Endothelial cell of umbilical vein (primary cell): ENCODE results near the gene C17orf113. TPM values are rescaled to one million over a fixed set of nuclear protein-coding genes. Genes with fewer than 3 reads are reported as not detected.

ENCODE experiments used
- BruUV-seq: library from RNA; stranded (reverse); fragments of 400-500 nt; replicated peaks from 2 replicates; lab custom pipeline; 2021; lab: Mats Ljungman, UMichigan
- CTCF ChIA-PET: fragments of 300-600, 350-600 bp; sonication (Branson Sonifier 250); formaldehyde crosslinking; loops from one replicate; lab custom pipeline; 2021; ENCODE audit warnings: antibody characterized with exemption, inconsistent platforms; lab: Charles Lee
- POLR2A ChIA-PET: fragments of 300-600, 350-600 bp; sonication (Branson Sonifier 250); formaldehyde crosslinking; loops from one replicate; lab custom pipeline; 2021; ENCODE audit warnings: antibody characterized with exemption, inconsistent platforms; lab: Charles Lee
- DNase-seq: peaks from one replicate; pipeline ENCODE4 v3.0.0-alpha.2; 2011; ENCODE audit warnings: low read depth, low spot score
- FAIRE-seq: peaks from 2 replicates; lab custom pipeline; 2011; peaks lifted over from hg19 to GRCh38; lab: Jason Lieb, UNC
- H2AFZ ChIP-seq: 2 replicates; pipeline ENCODE4 v1.6.0; 2012; ENCODE audit warnings: low read depth, low read length, control low read depth, inconsistent platforms
- H3K27ac ChIP-seq: 2 replicates; pipeline ENCODE4 v1.5.1; 2011; ENCODE audit warnings: low read depth, mild to moderate bottlenecking, control low read depth, low read length, moderate library complexity; ENCODE audit not compliant: insufficient read depth
- H3K27me3 ChIP-seq, 2 experiments: 2 replicates each; pipeline versions ENCODE4 v1.6.0 to v1.6.1; 2011; ENCODE audit warnings: low read length in 2 of 2, mixed read lengths in 1 of 2; ENCODE audit not compliant: control insufficient read depth in 2 of 2, insufficient read depth in 2 of 2
- H3K36me3 ChIP-seq, 2 experiments: 2 replicates in 1 of 2; 3 replicates in 1 of 2; pipeline ENCODE4 v1.5.1; 2011; ENCODE audit warnings: low read length in 2 of 2, mild to moderate bottlenecking in 1 of 2, moderate library complexity in 1 of 2; ENCODE audit not compliant: control insufficient read depth in 2 of 2, insufficient read depth in 2 of 2; ENCODE audit errors: extremely low read depth in 1 of 2
- H3K4me1 ChIP-seq: 3 replicates; pipeline ENCODE4 v1.5.1; 2011; ENCODE audit warnings: mild to moderate bottlenecking, low read length; ENCODE audit not compliant: control insufficient read depth, insufficient read depth; ENCODE audit errors: extremely low read depth
- H3K4me2 ChIP-seq: 2 replicates; pipeline ENCODE4 v1.6.1; 2011; ENCODE audit warnings: low read length, control low read depth, mixed read lengths; ENCODE audit not compliant: insufficient read depth
- H3K4me3 ChIP-seq, 3 experiments: fragments of 200-600 bp in 1 of 3; sonication (generic), shearing (Covaris generic) in 1 of 3; replicated peaks in 1 of 3; 2 replicates each; pipeline ENCODE4 v1.5.1; 2011 to 2016; ENCODE audit warnings: control low read depth in 3 of 3, low read length in 3 of 3, mild to moderate bottlenecking in 2 of 3, inconsistent platforms in 1 of 3, low read depth in 1 of 3, moderate library complexity in 1 of 3; ENCODE audit not compliant: insufficient read depth in 1 of 3
- H3K79me2 ChIP-seq: 2 replicates; pipeline ENCODE4 v1.6.0; 2012; ENCODE audit warnings: low read length, inconsistent platforms; ENCODE audit not compliant: control insufficient read depth, insufficient read depth
- H3K9ac ChIP-seq: replicated peaks from 2 replicates; pipeline ENCODE3; 2011; ENCODE audit warnings: low read length, control low read depth; ENCODE audit not compliant: insufficient read depth; ENCODE audit errors: extremely low read depth
- H3K9me1 ChIP-seq: replicated peaks from 3 replicates; pipeline ENCODE4 v1.6.0; 2011; ENCODE audit warnings: mild to moderate bottlenecking, low read length; ENCODE audit not compliant: control insufficient read depth, insufficient read depth; ENCODE audit errors: extremely low read depth
- H3K9me3 ChIP-seq: replicated peaks from 2 replicates; pipeline ENCODE4 v1.5.1; 2012; ENCODE audit warnings: low read length, inconsistent platforms; ENCODE audit not compliant: control insufficient read depth, insufficient read depth
- H4K20me1 ChIP-seq: replicated peaks from 2 replicates; pipeline ENCODE3; 2011; ENCODE audit warnings: mild to moderate bottlenecking, low read length; ENCODE audit not compliant: control insufficient read depth, insufficient read depth; ENCODE audit errors: extremely low read depth
- EZH2 ChIP-seq: IDR thresholded peaks from 2 replicates; pipeline ENCODE4 v1.6.1; 2012; ENCODE audit warnings: borderline replicate concordance, low read depth, mild to moderate bottlenecking, moderate library complexity, low read length, inconsistent platforms; ENCODE audit not compliant: severe bottlenecking
- FOS ChIP-seq: IDR thresholded peaks from 2 replicates; pipeline ENCODE4 v1.6.1; 2011; ENCODE audit warnings: mild to moderate bottlenecking, low read length, moderate library complexity, borderline replicate concordance; ENCODE audit not compliant: insufficient read depth
- GATA2 ChIP-seq: IDR thresholded peaks from 2 replicates; pipeline ENCODE4 v1.7.0; 2011; ENCODE audit warnings: low read depth, mild to moderate bottlenecking, moderate library complexity, mixed read lengths, low read length; ENCODE audit not compliant: insufficient read length, insufficient read depth
- JUN ChIP-seq: IDR thresholded peaks from 2 replicates; pipeline ENCODE4 v1.6.1; 2011; ENCODE audit warnings: borderline replicate concordance, low read depth; ENCODE audit not compliant: insufficient read length, insufficient read depth
- MYC ChIP-seq: IDR thresholded peaks from one replicate; pipeline ENCODE4 v1.6.1; 2011; ENCODE audit warnings: mild to moderate bottlenecking, low read depth, low read length
- POLR2A ChIP-seq: IDR thresholded peaks from 2 replicates; pipeline ENCODE4 v1.6.1; 2012; ENCODE audit warnings: low read depth, mild to moderate bottlenecking, control low read depth, low read length
- POLR2AphosphoS5 ChIP-seq: IDR thresholded peaks from 2 replicates; pipeline ENCODE4 v1.6.1; 2012; ENCODE audit warnings: low read depth, mild to moderate bottlenecking, control low read depth, low read length, moderate library complexity; ENCODE audit not compliant: insufficient read depth
- dilution Hi-C: fragments of 300-500 bp; cut with MboI; formaldehyde crosslinking; loops from one replicate; pipeline ENCODE4 v1.15.0; 2019; ENCODE audit warnings: low sequenced_read_pairs; ENCODE audit not compliant: extremely low pct_ligation_motif_present
- intact Hi-C: fragments of 100-400 bp; cut with micrococcal nuclease; formaldehyde crosslinking; loops from one replicate; pipeline ENCODE4 v1.10.0; 2022
- polyA plus RNA-seq, 4 experiments: library from polyadenylated mRNA; depleted of rRNA in 3 of 4; stranded (reverse) in 3 of 4; unstranded in 1 of 4; fragments of >200 nt; gene quantifications; 2 replicates each; pipeline versions ENCODE4 v1.2.1 to v1.2.3, GENCODE V29; 2011 to 2012; ENCODE audit warnings: missing spikeins in 1 of 4
- total RNA-seq: library from RNA; stranded (reverse); gene quantifications from 2 replicates; pipeline ENCODE4 v1.2.3, GENCODE V29; 2021
- TF ChIP-seq, protein P1 (sequence below), 2 donors: IDR thresholded peaks; 1 replicate in 1 of 2; 2 replicates in 1 of 2; pipeline ENCODE4 v1.5.1; 2011; ENCODE audit warnings: low read length in 2 of 2, mild to moderate bottlenecking in 2 of 2, moderate library complexity in 2 of 2, control low read depth in 1 of 2, inconsistent platforms in 1 of 2, low read depth in 1 of 2; ENCODE audit not compliant: insufficient read depth in 1 of 2; ENCODE audit errors: extremely low read depth in 1 of 2
- TF ChIP-seq, protein P2 (sequence below): IDR thresholded peaks from 2 replicates; pipeline ENCODE4 v1.6.1; 2011; ENCODE audit not compliant: insufficient read depth, insufficient read length

Gene C17orf113
- total and polyA plus RNA-seq, 2 donors (not counting 3 experiments of a cell fraction or from before 2014, with no cell fraction given), result 0.20 to 0.30 TPM

DNA sequence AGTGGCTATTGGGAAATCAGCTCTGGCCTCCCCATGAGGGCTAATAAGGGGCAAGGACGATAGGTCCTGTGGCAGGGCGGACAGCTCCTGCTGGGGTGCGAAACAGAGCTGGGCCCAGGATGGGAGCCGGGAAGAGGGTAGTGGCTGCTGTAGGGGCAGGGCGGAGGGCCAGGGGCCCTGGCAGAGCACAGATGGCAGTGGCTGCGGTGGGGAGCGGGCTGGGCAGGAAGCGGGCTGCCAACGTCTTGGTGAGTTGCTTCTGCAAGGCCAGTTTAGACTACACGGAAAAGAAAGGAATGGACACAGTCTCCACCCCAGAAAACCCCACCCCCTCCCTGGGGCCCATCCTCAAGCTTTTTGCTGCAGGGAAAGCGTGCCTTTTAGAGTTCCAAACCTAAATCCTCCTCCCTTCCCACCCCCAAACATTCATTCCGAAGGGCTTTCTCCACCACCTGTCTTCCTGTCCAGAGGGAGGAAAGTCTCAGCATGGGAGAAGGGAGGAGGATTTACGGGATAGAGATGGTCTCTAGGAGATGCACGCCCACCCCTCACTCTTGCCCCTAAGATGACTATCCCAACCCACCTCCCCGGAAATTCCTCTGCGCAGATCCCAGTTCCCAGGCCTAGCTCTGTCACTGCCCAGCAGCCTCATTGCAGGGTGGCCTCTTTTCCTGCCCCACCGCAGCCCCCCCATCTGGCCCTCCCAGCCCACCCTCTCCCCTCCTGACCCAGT is 23.4 kb downstream of the C17orf113 start:
- Histone ChIP-seq H3K36me3 (peaks cover 3 to 16% of the 10 kb centered on the region in 2 experiments), H4K20me1 (no peaks in the 10 kb centered on the region), H3K9me3 (no peaks in the 10 kb centered on the region), H3K9ac (no peak overlapping the region), H3K4me3 (no peak overlapping the region), H3K79me2 (no peaks in the 10 kb centered on the region), H3K9me1 (no peaks in the 10 kb centered on the region), H3K4me2 (no peak overlapping the region), H2AFZ (no peak overlapping the region), H3K27ac (no peak overlapping the region), H3K4me1 (peaks cover 20% of the 10 kb centered on the region), H3K27me3 (no peaks in the 10 kb centered on the region)
- FAIRE-seq (no peak), DNase-seq (no peak)
- POLR2A ChIA-PET, result no interaction called here
- BruUV-seq, result no TSS peak
- CTCF ChIA-PET, result interaction anchor here (0.5 to 6.3 kb wide), 6 partner anchors 13 to 155 kb away, joined by 3 to 40 read pairs (median 4); partner anchors contain the start of gene CNP
- dilution Hi-C loops, result no loop called here
- intact Hi-C loops, result loop anchor here (10.0 kb wide), 1 partner anchor 498 kb away; no protein-coding TSS in a partner anchor
- TF ChIP-seq EZH2, result no peak
- no peak for TF ChIP-seq JUN
- TF ChIP-seq MYC, result no peak
- no peak for TF ChIP-seq POLR2A
- TF ChIP-seq, protein P1, sequence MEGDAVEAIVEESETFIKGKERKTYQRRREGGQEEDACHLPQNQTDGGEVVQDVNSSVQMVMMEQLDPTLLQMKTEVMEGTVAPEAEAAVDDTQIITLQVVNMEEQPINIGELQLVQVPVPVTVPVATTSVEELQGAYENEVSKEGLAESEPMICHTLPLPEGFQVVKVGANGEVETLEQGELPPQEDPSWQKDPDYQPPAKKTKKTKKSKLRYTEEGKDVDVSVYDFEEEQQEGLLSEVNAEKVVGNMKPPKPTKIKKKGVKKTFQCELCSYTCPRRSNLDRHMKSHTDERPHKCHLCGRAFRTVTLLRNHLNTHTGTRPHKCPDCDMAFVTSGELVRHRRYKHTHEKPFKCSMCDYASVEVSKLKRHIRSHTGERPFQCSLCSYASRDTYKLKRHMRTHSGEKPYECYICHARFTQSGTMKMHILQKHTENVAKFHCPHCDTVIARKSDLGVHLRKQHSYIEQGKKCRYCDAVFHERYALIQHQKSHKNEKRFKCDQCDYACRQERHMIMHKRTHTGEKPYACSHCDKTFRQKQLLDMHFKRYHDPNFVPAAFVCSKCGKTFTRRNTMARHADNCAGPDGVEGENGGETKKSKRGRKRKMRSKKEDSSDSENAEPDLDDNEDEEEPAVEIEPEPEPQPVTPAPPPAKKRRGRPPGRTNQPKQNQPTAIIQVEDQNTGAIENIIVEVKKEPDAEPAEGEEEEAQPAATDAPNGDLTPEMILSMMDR (IDR thresholded peaks at IDR 0.05; ENCODE audit: extremely low read depth in 1 of 2, insufficient read depth in 1 of 2, low read depth in 1 of 2, low read length in 2 of 2), result no peak
- TF ChIP-seq, protein P2, sequence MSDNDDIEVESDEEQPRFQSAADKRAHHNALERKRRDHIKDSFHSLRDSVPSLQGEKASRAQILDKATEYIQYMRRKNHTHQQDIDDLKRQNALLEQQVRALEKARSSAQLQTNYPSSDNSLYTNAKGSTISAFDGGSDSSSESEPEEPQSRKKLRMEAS, result no peak
- no peak for TF ChIP-seq GATA2
- no peak for TF ChIP-seq FOS
- TF ChIP-seq POLR2AphosphoS5, result no peak
